CD4-positive, alpha-beta T cell (primary cell): ENCODE data around the gene EIF5AL1. TPM values are rescaled to one million over a fixed set of nuclear protein-coding genes. Genes with fewer than 3 reads are reported as not detected.
"Not testable (repeated sequence)": the region's sequence is repeated elsewhere in the genome, so short reads cannot be mapped to it uniquely, and the experiment has no call there.

Source experiments
- ATAC-seq: fragments of 200-7000 bp; cut with Tn5 transposase; one replicate; pipeline ENCODE4 v1.10.0; 2022; ENCODE audit warnings: mild to moderate bottlenecking; ENCODE audit not compliant: poor library complexity
- CTCF ChIA-PET: fragments of 350-600 bp; sonication (Branson Sonifier 250); formaldehyde crosslinking; loops from one replicate; lab custom pipeline; 2021; ENCODE audit warnings: antibody characterized with exemption, inconsistent platforms; lab: Charles Lee
- POLR2A ChIA-PET: fragments of 350-600 bp; sonication (Branson Sonifier 250); formaldehyde crosslinking; loops from one replicate; lab custom pipeline; 2021; ENCODE audit warnings: antibody characterized with exemption, inconsistent platforms; lab: Charles Lee
- DNase-seq, 14 experiments: peaks; one replicate each; pipeline ENCODE4 v3.0.0-alpha.2; 2013 to 2020; ENCODE audit warnings: mixed read lengths in 2 of 14
- H3K27ac ChIP-seq, 2 donors: one replicate each; pipeline versions ENCODE4 v1.5.1 to v1.7.0; 2013; ENCODE audit warnings: low read length in 2 of 2, low read depth in 1 of 2, mild to moderate bottlenecking in 1 of 2
- H3K27me3 ChIP-seq, 2 experiments: 1 replicate in 1 of 2; 2 replicates in 1 of 2; pipeline versions ENCODE4 v1.6.1 to v1.7.0; 2013; ENCODE audit warnings: low read length in 2 of 2, control low read depth in 1 of 2, mild to moderate bottlenecking in 1 of 2, moderate library complexity in 1 of 2; ENCODE audit not compliant: insufficient read depth in 2 of 2, control insufficient read depth in 1 of 2
- H3K36me3 ChIP-seq: one replicate; pipeline ENCODE4 v1.6.1; 2013; ENCODE audit warnings: low read length, control low read depth; ENCODE audit not compliant: insufficient read depth
- H3K4me1 ChIP-seq: one replicate; pipeline ENCODE4 v1.6.1; 2013; ENCODE audit warnings: low read length, control low read depth; ENCODE audit not compliant: insufficient read depth
- H3K4me3 ChIP-seq: one replicate; pipeline ENCODE4 v1.5.1; 2013; ENCODE audit warnings: mild to moderate bottlenecking, low read length, moderate library complexity
- H3K9me3 ChIP-seq, 2 experiments: 1 replicate in 1 of 2; 2 replicates in 1 of 2; pipeline versions ENCODE4 v1.6.1 to v1.7.0; 2013; ENCODE audit warnings: low read length in 2 of 2, mild to moderate bottlenecking in 2 of 2, control low read depth in 1 of 2, moderate library complexity in 1 of 2; ENCODE audit not compliant: control insufficient read depth in 1 of 2, insufficient read depth in 1 of 2
- H3K27ac Mint-ChIP-seq: one replicate; pipeline ENCODE4 v1.8.0; 2020; ENCODE audit warnings: mixed read lengths
- H3K27me3 Mint-ChIP-seq: one replicate; pipeline ENCODE4 v1.8.0; 2021; ENCODE audit warnings: mixed read lengths
- H3K36me3 Mint-ChIP-seq: one replicate; pipeline ENCODE4 v1.8.0; 2021; ENCODE audit warnings: low read depth, mixed read lengths
- H3K4me1 Mint-ChIP-seq: one replicate; pipeline ENCODE4 v1.8.0; 2021; ENCODE audit warnings: low read depth, mixed read lengths
- H3K4me3 Mint-ChIP-seq: one replicate; pipeline ENCODE4 v1.8.0; 2020; ENCODE audit warnings: mild to moderate bottlenecking, mixed read lengths
- H3K9me3 Mint-ChIP-seq: one replicate; pipeline ENCODE4 v1.8.0; 2020; ENCODE audit warnings: mixed read lengths
- CTCF ChIP-seq: fragments of 200-600 bp; IDR thresholded peaks from one replicate; pipeline ENCODE4 v1.8.0; 2022; ENCODE audit warnings: antibody characterized with exemption, mild to moderate bottlenecking
- intact Hi-C, 2 experiments: fragments of 100-400 bp; cut with DNase I in 1 of 2; cut with micrococcal nuclease in 1 of 2; formaldehyde crosslinking; loops; one replicate each; pipeline versions ENCODE4 v1.15.1 to v1.9.0; 2023 to 2025; cut with DNase I, micrococcal nuclease
- total RNA-seq, 174 experiments: library from RNA in 2 of 174; stranded (reverse) in 2 of 174; gene quantifications; one replicate each; pipeline ENCODE4 v1.2.3 and lab custom pipeline; 2021 to 2026

The EIF5AL1 gene
- total RNA-seq, 2 experiments from 2014 or later, result 0.11 to 0.14 TPM

GRCh38 chr10:79505328-79505727 lies 7.0 kb upstream of the EIF5AL1 start:
- H3K27ac ChIP-seq, H3K36me3 ChIP-seq, H3K36me3 Mint-ChIP-seq, H3K4me3 Mint-ChIP-seq, ATAC-seq, POLR2A ChIA-PET, H3K27me3 ChIP-seq, H3K4me3 ChIP-seq, CTCF ChIA-PET, H3K4me1 Mint-ChIP-seq, H3K4me1 ChIP-seq, H3K9me3 Mint-ChIP-seq, DNase-seq, H3K9me3 ChIP-seq, intact Hi-C loops, H3K27ac Mint-ChIP-seq: not testable (repeated sequence)
- peaks cover 22% of the 10 kb centered on the region for H3K27me3 Mint-ChIP-seq

GRCh38 chr10:79505829-79506228 lies 6.5 kb upstream of the EIF5AL1 start:
- H3K27ac Mint-ChIP-seq, result no peak overlapping the region

GRCh38 chr10:79507440-79508167 lies 4.7 kb upstream of the EIF5AL1 start:
- no peak for DNase-seq
- Histone ChIP-seq H3K4me1 (no peaks in the 10 kb centered on the region), H3K27me3 (peaks cover 0 to 2% of the 10 kb centered on the region in 2 experiments), H3K36me3 (no peaks in the 10 kb centered on the region), H3K4me3 (no peak overlapping the region), H3K27ac (no peak overlapping the region), H3K9me3 (no peaks in the 10 kb centered on the region)
- Mint-ChIP-seq H3K4me1 (no peaks in the 10 kb centered on the region), H3K4me3 (no peak overlapping the region), H3K27me3 (peaks cover 16% of the 10 kb centered on the region), H3K36me3 (no peaks in the 10 kb centered on the region), H3K9me3 (no peaks in the 10 kb centered on the region), H3K27ac (no peak overlapping the region)
- ChIA-PET CTCF (no interaction called here), POLR2A (no interaction called here)
- ATAC-seq, result no peak
- intact Hi-C loops, result no loop called here
- TF ChIP-seq CTCF, result no peak

More at GRCh38 chr10:79505829-79506228, 6.5 kb upstream of the EIF5AL1 start:
- Mint-ChIP-seq H3K9me3 (no peaks in the 10 kb centered on the region), H3K4me1 (no peaks in the 10 kb centered on the region), H3K27me3 (peaks cover 21% of the 10 kb centered on the region), H3K36me3 (no peaks in the 10 kb centered on the region), H3K4me3 (no peak overlapping the region)
- Histone ChIP-seq H3K9me3 (no peaks in the 10 kb centered on the region), H3K27me3 (peaks cover 0 to 2% of the 10 kb centered on the region in 2 experiments), H3K4me1 (no peaks in the 10 kb centered on the region), H3K27ac (no peak overlapping the region), H3K4me3 (no peak overlapping the region), H3K36me3 (no peaks in the 10 kb centered on the region)
- TF ChIP-seq CTCF, result no peak
- POLR2A ChIA-PET, result no interaction called here
- DNase-seq (no peak), ATAC-seq (no peak)
- CTCF ChIA-PET, result no interaction called here
- intact Hi-C loops, result no loop called here

GRCh38 chr10:79508245-79508644 lies 4.1 kb upstream of the EIF5AL1 start:
- H3K4me3 ChIP-seq, H3K36me3 Mint-ChIP-seq: not testable (repeated sequence)

GRCh38 chr10:79509306-79509933 lies 2.9 kb upstream of the EIF5AL1 start:
- H3K27ac ChIP-seq, H3K4me1 ChIP-seq, H3K4me1 Mint-ChIP-seq, DNase-seq, H3K4me3 ChIP-seq, H3K9me3 ChIP-seq, H3K9me3 Mint-ChIP-seq, H3K4me3 Mint-ChIP-seq, H3K27ac Mint-ChIP-seq, CTCF ChIA-PET, H3K36me3 ChIP-seq, POLR2A ChIA-PET, H3K36me3 Mint-ChIP-seq, intact Hi-C loops, H3K27me3 ChIP-seq, ATAC-seq: not testable (repeated sequence)
- H3K27me3 Mint-ChIP-seq, result peaks cover 10% of the 10 kb centered on the region

More at GRCh38 chr10:79508245-79508644, 4.1 kb upstream of the EIF5AL1 start:
- H3K4me1 Mint-ChIP-seq, H3K9me3 Mint-ChIP-seq, H3K4me3 Mint-ChIP-seq, intact Hi-C loops, CTCF ChIA-PET, POLR2A ChIA-PET, H3K36me3 ChIP-seq, H3K27ac ChIP-seq, H3K9me3 ChIP-seq, H3K4me1 ChIP-seq, DNase-seq, H3K27me3 ChIP-seq, H3K27ac Mint-ChIP-seq, ATAC-seq: not testable (repeated sequence)
- peaks cover 11% of the 10 kb centered on the region for H3K27me3 Mint-ChIP-seq
